Stimulated activated CD4-positive, alpha-beta T cell treated with anti-CD3 and anti-CD28 coated beads, TNF-alpha, amount 100 ng/mL, for 4 hours (primary cell): ENCODE results near the gene WASF2.
"Not testable (repeated sequence)": the region's sequence is repeated elsewhere in the genome, so short reads cannot be mapped to it uniquely, and the experiment has no call there.

Experiments
- DNase-seq, 3 experiments: peaks; one replicate each; pipeline ENCODE4 v3.0.0-alpha.2; 2020; ENCODE audit warnings: low read depth in 3 of 3

WASF2 gene

DNA sequence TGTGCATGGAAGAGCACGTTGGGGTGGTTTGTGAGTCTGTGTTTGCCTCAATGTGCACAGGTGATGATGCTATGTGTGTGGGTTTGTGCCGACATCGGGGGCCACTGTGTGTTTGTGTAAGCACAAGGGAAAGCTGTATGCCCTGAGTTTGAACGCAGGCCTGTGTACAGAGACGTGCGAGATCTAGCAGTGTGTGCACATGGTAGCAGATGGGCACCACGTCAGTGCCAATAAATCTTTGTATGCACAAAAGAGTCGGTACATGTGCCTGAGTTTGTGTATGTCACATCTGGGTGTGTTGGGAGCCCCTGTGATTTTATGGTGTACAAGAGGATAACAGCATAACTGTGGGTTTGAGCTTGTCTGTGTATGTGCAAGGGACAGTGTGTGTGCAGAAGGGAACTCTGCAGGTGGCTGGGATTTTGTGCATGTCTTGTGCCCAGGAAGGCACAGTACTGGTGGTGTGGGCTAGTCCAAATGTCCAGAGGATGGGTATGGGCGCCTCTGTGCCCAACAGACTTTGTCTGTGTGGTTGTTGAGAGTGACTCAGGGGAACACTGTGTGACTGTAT lies 32.0 kb upstream of the WASF2 start:
- DNase-seq = no peak

- DNase-seq = peak in 2 of 3 experiments; percentile 44 to 50
Measured at GRCh38 chr1:27521336-27521831, 31.4 kb upstream of the WASF2 start.

- DNase-seq = no peak
Measured at GRCh38 chr1:27520651-27521050, 30.7 kb upstream of the WASF2 start.

DNA sequence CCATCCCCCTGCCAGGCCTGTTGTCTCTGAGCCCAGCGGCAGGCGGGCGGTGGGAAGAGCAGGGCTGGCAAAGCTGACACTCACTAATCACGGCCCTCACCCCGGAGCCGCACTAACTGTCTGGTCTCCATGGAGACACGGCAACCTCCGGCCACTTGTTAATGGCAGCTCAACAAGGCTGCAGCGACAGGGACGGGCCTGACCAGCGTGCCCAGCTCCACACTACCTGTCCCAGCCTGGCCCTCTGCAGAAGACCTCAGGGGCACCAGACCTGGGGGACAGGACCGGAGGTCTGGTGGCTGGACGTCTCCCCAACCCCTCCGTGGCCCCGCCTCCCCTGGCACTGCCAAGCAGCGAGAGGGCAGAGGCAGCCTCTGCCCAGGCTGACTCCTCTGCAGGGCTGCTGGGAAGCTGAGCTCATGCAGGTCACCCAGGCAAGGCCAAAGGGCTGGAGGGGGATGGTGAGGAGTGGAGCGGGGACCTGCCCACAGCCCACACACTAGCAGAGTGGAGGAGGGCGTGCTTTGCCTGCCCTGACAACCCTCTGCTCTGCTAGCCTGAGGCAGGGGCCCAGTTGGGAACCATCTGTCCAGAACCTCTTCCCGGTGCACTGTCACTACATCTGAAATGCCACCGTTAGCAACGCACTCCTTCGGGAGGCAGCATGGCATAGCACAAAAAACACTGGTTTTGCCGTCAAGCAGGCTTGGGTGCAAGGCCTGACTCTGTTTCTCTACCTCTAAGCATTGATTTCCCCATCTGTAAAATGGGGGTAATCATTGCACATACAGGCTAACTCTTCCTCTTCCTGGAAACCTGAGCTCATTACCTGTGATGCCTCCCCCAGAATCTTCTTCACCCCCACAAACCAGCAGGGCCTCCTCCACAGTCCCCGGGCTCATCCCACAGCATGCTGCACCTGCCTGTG lies 29.6 kb upstream of the WASF2 start:
- no peak for DNase-seq

DNA sequence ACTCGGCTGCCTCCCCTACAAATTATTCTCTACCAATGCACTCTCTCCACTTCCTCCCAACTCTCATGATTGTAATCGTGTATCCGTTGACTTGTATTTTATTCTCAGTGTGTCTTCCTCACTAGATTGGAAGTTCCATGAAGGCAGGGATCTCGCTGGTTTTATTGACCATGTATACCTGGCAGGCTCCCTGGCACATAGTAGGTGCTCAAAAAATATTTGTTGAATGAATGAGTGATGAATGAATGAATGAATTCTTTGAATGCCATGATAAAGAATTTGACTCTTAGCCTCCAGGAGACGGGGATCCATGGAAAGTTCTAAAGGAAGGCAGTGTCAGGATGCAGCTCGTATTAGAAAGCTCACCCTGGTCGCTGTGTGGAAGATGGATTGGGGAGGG lies 28.8 kb upstream of the WASF2 start:
- DNase-seq = no peak

DNA sequence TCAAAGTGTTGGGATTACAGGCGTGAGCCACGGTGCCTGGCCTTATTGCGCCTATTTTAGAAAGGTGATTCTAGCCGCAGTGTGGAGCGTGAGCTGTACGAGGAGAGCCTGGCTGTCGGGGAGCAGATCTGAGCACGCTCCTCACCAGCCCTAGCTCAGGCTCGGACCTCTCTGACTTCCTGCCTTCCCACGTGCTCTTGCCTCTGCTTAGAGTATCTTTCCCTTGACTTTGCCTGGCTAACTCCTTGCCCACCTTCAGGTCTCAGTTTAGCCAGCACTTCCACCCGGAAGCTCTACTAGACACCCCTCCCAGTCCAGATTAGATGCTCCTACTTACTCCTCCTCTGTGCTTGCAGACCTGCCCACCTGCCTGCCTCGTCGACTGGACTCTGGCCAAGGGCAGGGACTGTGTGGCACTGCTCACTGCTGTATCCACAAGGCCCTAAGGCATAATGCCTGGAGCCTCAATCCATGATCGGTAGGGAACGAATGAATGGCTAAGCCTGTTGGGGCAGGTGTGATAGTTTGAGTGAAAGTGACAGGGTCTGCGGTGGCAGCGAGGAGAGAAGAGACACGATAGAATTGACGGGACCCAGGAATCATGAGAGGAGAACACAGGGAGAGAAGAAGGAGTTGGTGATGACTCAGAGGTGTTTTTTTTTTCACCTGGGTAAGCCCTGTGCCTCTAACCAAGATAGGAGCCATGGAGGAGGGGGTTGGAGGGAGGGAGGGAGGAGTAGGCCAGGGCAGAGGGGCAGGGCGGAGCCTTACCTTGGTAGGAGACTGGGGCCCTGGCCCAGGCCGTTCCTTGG lies 28.1 kb upstream of the WASF2 start:
- DNase-seq = no peak

DNA sequence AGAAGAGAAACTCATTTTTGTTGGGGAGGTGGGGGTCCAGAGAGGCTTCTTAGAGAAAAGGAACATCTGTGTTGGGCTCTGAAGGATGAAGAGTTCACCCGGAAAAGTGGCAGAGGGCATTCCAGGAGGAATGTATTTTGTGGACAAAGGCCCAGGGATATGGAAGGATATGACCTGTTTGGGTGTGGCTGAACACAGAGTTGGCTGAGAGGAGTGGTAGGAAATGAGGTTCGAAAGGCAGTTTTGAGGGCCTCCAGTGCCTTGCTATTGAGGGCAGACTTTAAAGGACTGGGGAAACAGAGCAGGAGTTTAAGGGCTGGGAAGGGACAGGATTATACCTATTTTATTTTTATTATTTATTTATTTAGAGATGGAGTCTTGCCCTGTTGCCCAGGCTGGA lies 27.3 kb upstream of the WASF2 start:
- no peak for DNase-seq

- DNase-seq = no peak
Measured at GRCh38 chr1:27515626-27516025, 25.7 kb upstream of the WASF2 start.

DNA sequence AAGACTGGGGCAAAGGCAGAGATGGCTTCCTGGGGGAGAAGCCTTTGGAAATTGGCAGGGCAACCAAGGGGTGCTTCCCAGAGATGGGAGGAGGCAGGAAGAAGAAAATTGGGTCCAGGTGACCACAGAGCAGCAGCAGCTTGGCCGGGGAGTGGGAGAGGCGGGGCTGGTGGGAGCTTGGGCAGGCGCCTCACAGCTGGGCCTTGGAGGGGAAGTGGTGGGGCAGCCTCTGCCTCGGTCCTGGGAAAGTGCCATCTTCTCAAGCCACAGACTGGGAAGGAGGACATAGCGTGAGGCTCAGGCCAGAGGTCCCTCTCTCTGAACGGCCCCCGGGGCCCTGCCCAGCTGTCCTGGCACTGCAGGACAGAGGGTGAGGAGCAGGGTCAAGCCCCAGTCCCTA lies 24.0 kb upstream of the WASF2 start:
- no peak for DNase-seq

DNA sequence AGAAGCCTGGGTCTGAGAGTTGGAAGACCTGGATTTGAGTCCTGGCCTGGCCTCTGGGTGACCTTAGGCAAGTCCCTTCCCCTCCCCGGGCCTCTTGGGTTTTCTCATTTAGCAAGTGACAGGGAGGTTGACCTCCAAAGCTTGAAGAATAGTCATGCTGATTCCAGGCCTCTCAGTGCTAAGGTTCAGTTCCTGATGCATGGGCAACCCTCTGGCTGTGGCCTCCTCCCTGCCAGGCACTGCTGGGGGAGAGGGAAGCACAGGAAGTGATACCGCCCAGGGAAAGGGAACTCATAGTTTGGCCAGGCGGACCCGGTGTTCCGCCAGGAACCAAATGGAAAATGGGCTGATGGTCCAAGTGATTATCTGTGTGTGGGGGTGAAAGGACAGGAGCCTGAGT lies 23.6 kb upstream of the WASF2 start:
- no peak for DNase-seq

DNA sequence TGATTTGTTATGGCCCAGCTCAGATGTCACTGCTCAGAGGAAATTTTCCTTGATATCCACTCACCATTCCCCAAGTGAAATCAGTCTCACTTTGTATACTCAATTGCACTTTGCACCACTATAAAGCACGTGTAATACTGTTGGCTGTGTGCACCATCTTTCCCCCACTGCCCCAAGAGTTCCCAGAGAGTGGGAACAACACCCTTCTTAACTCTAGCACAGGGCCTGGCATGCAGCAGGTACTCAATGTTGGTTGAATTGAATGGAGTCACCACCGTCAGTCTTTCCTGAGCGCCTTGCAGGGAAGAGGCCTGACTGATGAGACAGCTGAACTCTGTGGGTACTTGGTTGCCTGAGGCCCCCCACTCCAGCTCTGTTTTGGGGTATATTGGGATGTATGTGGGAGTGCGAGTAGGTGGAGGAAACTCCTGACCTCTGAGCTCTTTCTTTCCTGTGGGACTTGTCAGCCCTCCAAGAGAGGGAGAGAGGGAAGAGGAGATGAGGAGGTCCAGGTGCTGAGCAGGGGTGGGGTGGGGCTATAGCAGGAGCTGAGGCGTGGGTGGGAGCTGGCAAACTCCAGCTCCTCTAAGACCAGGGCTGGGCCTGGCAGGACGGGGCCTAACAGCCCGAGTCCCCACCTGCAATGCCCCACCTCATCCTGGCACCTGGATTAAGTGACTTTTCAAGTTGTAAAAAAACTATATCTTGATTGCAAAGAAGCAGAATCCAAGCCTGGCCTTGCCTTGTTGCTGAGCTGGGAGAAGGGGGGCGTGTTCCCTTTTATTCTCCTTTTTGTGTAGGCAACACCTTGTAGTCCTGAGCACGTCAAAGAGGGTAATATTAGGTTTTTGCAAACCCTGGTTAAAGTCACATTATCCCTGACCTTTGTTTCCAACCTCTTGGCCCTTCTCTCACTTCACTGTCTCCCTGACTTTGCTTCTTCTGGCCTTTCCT lies 19.4 kb upstream of the WASF2 start:
- no peak for DNase-seq

DNA sequence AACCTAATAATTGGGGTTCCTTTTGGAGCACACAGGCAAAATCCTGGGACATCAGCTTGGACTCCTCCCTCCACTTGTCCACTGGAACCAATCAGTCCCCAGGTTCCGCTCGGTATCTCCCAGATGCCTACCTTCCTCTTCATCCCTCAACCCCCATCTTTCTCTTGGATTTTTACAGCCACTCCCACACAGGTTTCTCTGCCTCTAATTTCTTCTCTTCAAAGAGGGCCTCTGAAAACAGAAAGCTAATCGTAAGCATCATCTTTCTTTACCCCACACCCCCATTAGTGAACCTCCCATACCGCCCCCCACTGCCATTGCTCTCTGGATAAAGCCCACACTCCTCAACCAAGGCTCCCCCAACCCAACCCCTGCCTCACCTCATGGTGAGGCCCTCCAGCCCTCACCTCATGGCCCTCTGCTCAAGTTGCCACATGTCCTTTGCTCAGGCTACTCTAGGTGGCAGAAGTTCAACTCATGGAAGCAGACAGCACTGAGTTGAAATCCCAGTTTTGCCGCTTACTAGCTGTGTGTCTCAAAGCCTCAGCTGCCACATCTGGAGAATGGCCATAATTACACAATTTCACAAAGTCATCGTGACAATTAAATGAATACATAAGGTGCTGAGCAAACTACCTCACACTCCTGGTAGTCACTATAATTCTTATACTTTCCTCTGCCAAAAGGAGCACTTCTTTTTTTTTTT lies 18.1 kb upstream of the WASF2 start:
- no peak for DNase-seq

- no peak for DNase-seq
Measured at GRCh38 chr1:27506703-27507102, 16.7 kb upstream of the WASF2 start.

DNA sequence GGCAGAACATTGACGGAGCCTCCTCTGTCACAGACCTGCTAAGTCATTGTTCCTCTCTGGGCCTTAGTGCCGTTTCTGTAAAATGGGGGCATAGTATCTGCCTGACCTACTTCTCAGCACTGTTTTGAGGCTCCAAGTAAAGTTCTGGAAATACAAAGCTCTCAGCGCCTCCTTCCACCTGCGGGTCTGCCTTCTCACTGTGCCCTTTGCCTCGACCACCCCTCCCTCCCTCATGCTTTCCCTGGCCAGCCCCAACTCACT lies 15.4 kb upstream of the WASF2 start:
- no peak for DNase-seq

DNA sequence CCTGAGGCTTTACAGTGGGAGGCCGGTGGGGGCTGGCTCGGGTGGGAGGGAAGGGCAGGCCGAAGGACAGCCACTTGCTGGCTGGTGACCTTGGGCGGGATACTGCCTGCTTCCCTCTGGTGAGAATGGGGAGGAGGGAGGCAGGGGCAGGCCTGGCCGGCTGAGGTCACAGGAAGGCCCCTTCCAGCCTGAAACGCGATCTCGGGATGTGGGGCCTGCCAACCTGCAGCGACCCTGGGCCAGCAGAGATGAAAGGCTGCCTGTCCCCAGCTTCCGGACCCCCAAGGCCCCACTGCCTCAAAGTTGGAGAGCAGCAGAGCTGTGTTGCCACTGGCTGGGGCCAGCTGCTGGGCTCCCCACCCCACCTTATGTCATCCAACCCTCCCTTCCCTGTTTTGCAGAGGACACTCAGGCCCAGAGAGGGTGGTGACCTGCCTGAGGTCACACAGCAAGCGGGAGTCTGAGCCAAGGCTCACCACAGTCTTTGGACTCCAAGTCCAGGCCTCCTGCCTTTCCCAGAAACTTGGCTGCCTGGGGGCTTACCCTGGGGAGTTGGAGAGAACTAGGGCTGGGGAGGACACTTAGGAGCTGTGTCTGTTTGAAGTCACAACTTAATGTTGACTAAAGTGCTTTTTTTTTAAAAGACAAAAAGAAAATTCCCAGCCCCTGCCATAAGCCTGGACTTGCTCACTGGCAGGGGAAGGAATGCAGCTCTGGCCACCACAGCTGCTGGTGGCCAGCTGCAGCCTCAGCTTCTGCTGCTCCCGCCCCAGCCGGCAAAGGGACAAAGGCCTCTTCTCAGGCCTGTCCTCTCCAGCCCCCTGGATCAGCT lies 14.8 kb upstream of the WASF2 start:
- no peak for DNase-seq

GRCh38 chr1:27503844-27504587 lies 14.0 kb upstream of the WASF2 start:
- DNase-seq = no peak

- no peak for DNase-seq
Measured at GRCh38 chr1:27503033-27503432, 13.1 kb upstream of the WASF2 start.

- not testable (repeated sequence) for DNase-seq
Measured at GRCh38 chr1:27501159-27501558, 11.2 kb upstream of the WASF2 start.

DNA sequence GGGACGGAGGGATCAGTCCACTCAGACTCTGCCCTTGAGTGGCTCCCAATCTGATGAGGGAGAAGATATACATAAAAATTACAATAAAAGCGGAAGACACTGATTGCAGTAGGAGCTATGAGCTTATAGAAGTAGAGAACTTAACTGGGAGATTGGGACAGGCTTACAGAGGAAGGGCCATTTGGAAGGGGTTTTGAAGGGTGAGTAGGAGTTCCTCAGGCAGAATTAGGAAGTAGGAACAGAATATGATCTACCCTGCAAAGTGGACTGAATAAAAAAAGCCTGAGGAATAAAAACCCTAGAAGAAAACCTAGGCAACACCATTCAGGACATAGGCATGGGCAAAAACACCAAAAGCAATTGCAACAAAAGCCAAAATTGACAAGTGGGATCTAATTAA lies 9.2 kb upstream of the WASF2 start:
- no peak for DNase-seq
